Right renal cortex interstitium (tissue), 3 donors: ENCODE results near the gene MYOD1. TPM values are rescaled to one million over a fixed set of nuclear protein-coding genes. Genes with fewer than 3 reads are reported as not detected.

Source experiments
- DNase-seq, 3 donors: peaks; one replicate each; pipeline ENCODE4 v3.0.0-alpha.2; 2013; ENCODE audit warnings: low read depth in 3 of 3, low spot score in 2 of 3
- polyA plus RNA-seq, 3 donors: library from polyadenylated mRNA; unstranded; fragments of 120-200 nt; gene quantifications; one replicate each; pipeline ENCODE4 v1.2.1, GENCODE V29; 2013; ENCODE audit not compliant: insufficient read length in 3 of 3

The MYOD1 gene
- polyA plus RNA-seq, 3 donors, result not detected

DNA sequence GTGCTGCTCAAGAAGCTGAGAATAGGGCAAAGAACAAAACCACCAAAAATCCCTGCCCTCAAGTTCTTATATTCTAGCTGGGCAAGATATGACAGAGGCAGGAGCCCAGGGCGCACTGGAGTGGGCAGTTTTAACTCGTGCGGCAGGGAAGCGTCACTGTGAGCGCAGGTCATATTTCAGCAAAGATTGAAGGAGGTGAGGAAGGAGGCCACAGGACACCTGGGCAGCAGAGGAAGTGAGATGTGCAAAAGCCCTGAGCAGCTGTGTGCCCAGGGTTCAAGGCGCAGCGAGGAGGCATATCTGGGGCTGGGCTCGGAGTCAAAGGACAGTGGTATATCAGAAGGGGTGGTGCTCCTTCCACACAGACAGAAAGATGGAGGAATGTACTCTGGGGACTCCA, 28.7 kb downstream of the MYOD1 start:
- no peak for DNase-seq

DNA sequence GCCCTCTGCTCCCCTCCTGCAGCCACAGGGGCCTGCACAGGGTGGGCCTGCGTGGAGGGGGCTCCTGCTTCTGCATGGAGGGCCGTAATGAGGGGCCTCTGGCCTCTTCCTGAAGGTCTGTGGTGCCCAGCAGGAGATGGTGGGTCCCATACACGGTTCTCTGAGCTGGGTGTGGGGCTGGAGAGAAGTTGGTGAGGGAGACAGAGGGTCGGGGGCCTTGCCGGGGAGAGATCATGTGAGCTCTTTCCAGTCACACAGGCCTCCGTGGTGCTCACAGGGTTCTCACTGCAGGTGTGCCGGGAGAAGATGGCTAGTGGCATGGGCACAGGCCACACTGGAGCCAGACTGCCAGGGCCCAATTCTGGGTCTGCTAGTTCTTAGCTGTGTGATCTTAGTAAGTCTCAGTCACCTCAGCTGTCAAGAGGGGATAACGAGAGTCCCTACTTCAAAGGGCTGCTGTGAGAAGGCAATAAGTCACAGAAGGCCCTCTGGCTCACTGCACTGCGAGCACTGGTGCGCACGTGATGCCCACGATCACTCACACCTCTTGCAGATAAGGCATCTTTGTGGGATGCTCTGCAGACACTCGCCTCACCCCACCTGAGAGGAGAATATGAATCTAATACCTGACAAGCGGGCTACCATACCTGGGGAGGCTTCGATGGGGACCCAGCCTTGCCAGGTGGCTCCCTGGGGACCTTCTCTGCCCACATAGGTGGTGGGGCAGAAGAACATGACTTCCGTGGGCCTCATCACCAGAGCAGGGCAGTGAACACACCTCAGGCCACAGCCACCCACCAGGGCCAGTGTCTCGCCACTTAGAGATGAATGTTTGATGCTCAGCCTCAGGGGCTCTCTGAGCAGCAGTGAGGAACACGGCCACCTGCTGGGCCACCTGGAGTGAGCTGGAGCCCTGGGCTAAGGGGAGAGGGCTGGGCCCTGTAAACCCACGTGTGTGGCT, 29.7 kb downstream of the MYOD1 start:
- no peak for DNase-seq

DNA sequence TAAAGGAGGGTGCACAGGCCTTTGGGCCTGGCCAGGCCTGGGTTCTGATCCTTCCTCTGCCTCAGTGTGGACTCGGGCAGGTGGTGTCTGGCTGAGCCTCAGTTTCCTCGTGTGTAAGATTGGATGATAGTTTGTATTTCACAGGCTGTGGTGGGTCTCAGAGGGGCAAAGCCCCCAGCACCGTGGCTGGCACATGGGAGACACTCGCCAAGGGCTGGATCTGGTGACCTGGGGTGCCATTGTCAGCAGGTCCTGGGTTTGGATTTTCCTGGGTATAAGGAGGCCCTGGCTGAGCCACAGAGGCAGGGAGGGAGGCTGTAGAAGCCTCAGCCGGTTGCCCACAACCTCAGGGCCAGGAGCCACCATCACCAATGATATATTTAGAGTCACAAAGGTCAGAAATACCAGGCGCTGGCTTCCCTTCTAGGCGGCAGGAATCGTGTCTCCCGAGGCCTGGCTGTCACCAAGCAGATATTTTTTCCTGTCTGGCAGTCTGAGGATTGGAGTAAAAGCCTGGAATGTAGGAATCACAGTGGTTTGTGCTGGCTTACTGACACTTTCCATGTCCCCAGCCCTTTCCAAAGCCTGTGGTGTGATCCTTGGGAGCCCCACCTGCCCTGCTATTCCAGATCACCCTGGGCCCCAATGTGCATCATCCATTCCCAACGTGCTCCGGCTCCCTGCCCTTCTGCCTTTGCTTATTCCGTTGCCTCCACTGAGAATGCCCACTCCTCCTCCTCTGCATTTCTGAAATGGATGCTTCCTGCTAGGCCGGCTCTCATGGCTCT, 30.8 kb downstream of the MYOD1 start:
- DNase-seq, result no peak

DNA sequence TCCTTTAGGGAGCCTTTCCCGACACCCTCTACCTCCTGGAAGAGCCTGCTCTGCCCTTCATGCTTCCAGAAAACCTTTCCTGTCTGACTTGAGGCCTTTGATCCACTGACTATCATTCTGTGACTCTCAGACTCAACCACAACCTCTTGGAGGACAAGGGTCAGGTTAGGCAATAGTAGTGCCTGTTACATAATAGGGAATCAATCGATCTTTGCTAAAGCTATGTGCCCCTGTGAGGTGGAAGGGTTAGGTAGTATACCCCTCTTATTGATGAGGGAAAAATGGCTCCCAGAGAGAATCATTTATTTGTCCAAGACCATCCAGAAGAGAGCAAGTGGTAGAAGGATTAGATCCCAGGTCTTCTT, 31.4 kb downstream of the MYOD1 start:
- no peak for DNase-seq

DNA sequence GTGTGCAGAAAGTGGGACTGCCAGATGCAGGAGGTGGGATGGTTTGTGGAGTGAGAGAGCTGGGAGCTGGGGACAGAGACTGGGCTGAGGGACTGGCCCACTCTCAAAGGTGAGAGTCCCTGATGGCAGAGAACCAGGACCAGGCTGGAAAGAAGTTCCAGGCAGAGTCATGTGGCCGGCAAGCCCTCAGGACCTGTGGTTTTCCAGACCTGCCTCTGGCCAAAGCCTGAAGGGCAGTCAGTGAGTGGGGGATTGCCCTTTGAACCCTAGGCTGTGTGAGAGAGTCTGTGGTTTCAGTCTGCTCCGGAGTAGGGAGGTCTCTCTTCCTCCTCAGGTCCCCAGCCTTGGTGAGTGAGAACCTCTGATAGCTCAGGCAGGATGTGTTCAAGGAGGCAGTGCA, 32.2 kb downstream of the MYOD1 start:
- DNase-seq, result no peak

DNA sequence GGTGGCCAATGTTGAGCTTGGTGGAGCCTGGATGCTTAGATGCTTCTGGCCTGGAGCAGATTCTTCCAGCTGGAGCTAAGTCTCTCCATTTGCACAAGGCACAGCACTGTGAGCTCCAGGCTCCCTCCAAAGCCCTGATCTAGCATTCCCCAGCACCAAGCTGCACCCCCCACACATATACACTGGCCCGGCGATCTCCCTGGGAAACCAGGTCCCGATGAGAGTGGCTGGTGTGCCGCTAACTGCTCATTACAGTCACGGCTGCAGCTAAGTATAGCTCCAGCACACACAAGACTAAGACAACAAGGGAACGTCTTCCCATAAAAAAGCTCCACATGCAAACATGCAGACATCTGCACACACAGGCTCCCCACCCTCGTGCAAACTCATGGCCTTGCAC, 32.8 kb downstream of the MYOD1 start:
- DNase-seq, result no peak

DNA sequence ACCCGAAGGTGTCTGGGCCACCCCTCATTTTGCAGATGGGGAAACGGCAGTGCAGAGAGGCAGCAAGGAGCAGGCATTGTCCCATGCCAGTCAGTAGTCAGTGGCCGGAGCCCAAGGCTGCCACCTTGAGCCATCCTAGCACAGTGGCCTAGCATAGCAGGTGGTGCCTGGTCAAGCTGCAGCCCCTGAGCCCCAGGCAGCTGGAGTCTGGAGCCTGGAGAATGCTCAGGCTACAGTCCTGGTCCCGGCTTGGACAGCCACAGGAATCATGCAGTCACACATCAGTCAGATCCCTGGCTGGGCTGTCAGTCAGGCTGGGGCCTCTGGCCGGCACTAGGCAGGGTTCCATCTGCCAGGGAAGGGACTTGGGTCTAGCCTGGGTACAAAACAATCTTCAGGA, 33.8 kb downstream of the MYOD1 start:
- DNase-seq, result no peak

DNA sequence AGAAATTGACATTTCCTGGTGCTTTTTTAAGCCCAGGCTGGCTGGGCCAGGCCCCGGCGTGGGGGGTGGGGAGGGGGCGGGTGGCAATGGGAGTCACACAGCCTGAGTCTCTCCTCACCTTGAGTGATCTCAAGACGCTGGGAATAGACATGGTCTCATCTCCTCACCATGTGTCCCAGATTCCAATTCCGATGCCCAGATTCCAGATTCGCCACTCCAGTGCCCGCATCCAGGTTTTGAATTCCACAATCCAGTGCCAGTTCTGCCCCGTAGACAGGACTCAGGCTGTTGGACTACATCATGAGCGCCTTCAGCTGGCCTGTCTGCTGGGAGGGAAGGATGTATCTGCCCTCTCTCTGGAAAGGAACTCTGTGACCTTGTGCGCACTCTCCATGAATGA, 34.3 kb downstream of the MYOD1 start:
- DNase-seq, result no peak

DNA sequence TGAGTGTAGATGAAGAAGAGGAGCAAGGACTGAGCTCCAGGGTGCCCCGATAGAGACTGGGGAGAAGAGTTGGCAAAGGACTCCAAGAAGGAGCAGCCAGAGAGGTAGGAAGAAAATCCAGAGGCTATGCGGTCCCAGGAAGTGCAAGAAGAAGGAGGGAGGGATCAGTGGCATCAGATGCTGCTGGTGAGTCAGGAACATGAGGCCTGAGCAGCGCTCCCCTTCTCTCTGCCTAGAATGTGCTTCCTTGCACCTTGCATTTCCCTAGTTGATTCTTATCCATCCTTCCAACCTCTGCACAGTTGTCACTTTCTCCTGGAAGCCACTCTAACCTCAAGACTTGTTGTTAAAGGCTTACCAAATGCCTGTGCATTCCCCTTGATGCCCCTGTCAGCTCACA, 36.5 kb downstream of the MYOD1 start:
- no peak for DNase-seq

DNA sequence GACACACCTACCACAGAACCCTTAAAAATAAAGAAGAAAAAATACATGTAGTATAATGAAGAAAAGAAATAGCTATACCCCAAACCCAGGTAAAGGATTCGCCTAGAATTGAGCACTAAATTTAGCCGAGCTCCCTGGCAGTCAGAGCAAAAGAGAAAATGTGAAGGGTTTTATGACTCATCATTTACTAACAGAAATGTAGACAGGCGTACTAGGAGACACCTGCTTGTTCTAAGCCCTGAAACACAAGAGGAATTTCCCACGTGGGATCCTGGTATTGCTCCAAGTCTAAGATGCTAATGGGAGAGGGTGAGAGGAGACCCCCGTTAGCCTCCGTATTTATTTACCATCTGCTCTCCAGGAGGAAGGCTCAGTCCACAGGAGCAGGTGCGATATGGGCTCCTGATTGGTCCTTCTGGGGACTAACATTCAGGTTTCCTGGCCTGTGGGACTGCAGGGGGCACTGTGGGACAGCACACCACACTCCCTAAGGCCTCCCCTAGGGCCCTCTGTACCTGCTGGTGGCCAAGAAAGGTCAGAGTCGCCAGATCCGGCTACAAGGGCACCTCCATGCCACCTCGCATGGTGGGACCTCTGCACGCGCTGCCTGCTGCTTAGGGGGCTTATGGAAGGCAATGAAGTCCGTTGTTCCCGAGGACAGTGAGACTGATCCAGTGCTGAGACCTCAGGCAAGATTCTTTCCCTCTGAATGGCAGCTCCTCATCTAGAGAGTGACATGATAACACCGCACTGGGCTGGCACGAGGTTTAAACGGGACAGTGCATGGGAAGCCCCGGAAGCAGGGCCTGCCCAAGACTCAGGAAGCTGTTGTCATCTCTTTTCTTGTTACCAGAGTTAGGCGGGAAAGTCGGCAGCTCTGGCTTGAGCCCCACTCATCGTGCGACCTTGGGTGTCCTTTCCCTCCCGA, 41.0 kb downstream of the MYOD1 start:
- no peak for DNase-seq

DNA sequence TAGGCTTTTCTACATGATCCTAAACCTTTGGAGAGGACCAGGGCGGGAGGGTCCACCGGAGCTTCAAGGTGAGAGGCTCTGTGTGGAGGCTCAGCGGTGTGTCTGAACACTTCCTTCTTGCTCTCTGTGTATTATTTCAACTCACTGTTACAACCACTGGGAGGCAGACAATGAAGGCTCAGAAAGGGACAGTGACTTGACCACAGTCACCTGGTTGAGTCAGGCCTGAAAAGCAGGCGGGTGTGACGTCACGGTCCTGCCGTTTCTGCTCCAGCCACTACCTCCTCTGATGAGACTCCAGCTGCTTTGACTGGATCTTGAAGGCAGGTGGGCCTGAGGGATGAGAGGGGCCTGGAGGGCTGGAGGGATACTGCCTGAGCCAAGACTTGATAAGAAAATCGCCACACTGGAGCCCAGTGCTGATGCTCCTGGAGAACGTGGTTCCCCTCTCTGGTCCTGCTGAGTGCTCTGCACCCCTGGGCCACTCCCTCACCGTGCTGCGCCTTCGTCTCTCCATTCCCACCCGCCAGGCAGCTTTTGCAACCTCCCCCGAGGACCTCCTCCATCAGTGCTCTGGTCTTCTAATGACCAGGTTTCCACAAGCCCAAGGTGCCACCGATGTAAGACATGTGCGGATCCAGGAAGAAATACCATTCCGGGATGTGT, 43.1 kb downstream of the MYOD1 start:
- DNase-seq, result no peak

DNA sequence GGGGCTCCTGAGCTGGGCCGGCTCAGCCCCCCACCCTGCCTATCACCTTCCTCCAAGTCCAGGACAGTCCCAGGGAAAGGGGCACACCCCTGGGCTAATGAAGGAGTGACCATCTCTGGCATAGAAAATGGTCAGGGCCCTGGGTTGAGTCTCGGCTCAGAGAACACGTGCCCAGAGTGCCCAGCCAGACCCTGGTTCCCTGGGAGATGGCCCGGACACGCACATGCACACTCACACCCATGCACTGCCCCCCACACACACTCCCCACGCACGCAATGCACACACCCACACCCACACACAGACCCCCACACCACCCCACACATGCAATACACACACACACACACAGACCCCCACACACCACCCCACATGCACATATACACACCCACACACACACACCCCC, 43.9 kb downstream of the MYOD1 start:
- no peak for DNase-seq

DNA sequence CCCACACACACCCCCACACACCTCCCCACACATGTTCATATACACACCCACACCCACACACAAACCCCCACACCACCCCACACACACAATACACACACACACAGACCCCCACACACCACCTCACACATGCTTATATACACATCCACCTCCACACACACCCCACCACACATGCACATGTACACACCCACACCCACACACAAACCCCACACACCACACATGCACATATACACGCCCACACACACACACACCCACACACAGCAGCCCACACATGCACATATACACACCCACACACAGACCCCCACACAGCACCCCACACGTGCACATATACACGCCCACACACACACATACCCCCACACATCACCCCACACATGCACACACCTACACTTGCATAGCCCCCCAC, 44.3 kb downstream of the MYOD1 start:
- no peak for DNase-seq

DNA sequence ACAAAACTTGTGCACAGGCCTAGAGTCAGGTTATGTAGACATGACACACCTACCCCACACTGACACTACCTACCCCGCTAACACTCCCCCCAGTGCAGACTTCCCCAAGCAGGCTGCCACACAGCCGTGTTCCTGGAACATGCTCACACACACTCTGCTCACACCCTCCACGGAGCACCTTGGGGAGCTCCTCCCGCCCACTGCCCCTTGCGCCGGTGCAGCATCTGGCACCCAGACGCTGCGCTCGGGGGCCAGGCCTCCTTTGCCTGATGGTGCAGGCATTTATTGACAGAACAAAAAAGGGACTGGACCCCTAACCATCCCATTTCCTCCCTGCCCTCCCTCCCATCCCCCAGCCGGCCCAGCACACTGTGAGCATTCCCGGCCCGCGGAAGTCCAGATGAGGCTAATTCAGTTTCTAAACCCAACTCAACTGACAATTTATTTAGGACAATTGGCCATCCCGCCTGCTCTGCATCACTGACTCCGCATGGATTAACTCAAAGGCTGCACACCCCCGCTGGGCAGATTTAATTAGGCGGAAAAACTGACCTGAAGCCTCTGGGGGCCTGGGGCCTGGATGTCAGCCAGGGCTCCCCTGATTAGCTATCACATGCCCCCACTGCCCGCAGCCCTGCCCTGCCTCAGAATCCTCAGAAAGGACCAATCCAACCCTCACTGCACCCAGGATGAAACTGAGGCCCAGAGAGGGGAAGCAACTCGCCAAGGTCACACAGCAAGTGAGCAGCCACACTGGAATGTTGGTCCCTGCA, 45.3 kb downstream of the MYOD1 start:
- no peak for DNase-seq

DNA sequence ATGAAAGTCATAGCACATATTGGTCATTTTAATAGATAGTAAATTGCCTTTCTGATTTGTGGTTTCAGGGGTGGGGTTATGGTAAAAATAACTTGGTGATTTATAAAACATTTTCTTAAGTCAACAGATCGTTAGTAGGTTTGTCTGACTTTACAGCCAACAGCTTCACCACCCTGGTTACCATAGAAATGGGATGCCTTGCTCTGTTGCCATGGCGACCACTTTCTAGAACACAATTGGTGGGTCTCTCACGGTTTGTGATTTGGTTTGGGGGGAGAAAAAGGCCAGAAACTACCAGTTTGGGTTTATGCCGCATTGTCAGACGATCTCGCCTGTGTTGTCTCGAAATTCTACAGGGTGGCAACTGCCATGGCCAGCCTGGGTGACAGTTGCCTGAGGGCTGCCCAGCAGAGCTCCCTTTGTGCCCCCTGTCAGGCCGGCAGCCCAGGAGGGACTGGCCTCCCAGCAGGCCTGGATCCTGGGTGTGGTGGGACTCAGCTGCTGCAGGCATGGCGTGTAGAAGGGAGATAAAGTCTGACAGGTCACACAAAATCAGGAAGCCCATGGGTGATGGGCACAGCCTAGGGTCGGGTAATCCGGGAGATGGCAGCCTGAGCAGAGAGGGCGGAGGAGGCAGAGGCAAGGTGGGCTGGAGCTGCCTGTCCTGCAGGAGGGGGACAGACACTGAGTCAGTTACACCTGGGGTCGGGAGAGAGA, 46.1 kb downstream of the MYOD1 start:
- DNase-seq, result no peak

DNA sequence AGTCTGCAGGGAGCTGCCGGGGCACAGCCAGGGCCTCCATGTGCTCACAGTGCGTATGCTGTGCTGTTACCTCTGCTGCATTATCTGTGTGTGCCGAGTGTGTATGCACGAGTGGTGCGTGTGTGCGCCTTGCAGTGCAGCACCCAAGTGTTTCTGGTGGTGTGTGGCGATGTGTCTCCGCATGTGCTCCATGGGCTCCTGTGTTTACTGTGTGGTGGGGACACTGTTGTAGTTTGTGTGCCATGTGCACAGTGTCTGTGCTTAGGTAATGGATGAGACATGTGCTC, 46.6 kb downstream of the MYOD1 start:
- no peak for DNase-seq

DNA sequence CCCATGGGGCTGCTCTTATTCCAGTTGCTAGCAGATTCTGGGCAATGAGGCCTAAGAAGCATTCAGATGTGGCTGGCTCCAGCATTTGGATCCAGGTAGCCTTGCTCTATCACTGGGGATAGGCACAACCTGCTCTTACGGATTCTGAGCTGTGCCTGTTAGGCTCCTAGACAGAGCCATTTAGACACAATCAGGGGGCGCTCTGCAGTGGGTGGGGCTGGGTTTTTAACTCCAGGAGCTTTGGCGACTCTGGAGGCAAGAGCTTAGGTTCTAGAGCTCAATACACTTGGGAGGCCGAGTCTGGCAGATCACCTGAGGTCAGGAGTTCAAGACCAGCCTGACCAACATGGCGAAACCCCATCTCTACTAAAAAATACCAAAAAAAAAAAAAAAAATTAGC, 47.2 kb downstream of the MYOD1 start:
- no peak for DNase-seq

DNA sequence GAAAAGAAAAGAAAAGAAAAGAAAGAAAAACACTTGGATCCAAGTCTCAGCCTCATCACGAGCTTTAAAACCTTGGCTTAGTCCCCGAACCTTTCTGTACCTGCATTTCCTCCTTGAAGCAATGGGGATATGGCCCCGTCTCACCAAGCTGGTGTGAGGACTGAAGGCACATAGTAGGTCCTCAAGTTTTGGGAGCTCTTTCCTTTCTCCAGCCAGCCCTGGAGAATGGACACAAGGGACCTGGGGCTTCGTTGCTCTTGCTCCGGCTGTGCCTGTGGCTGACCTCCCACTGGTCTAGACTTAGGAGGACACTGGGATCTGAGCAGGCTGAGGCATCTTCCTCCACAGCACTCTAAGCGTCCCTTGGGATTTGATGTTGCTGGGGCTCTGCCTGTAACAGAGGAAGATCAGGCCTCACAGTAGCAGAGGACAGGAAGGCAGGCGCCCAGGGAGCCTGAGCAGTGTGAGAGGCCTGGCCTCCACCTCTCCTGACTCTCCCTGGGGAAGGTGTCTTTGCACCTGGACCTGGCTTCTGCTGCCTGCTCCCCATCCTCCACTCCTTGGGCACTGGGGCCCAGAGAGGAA, 48.0 kb downstream of the MYOD1 start:
- no peak for DNase-seq

DNA sequence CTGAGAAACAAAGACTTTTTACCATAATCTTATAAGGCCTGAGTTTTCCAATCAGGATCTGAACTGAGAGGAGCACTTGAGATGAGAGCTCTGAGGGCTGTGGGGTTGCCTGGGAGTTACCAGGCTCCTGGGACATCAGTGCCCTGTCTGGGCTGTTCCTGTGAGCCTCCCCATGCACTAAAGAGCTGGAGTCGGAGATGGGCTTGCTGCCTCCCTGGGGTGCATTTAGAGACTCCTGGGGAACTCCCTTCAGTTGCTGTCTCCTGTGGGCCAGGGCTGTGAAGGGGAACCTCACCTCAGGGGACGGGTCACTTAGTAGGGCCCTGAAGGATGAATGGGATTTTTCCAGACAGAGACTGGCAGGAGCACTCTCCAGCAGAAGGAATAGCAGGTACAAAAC, 48.5 kb downstream of the MYOD1 start:
- no peak for DNase-seq
